ENCODE results near the gene GOLGA2. TPM values are rescaled to one million over a fixed set of nuclear protein-coding genes. Genes with fewer than 3 reads are reported as not detected.

Gene GOLGA2
- total RNA-seq, 1 experiment from 2014 or later = 87.0 TPM

- no TSS peak for BruUV-seq (replicated peaks)
- DNase-seq (ENCODE audit: low spot score) = no peak
- Histone ChIP-seq H3K27ac (ENCODE audit: low read depth, low read length, poor library complexity, severe bottlenecking) (no peak overlapping the region), H3K4me1 (ENCODE audit: insufficient read depth, low read length, poor library complexity, severe bottlenecking) (no peaks in the 10 kb centered on the region), H3K36me3 (ENCODE audit: insufficient read depth, low read length, poor library complexity, severe bottlenecking) (no peaks in the 10 kb centered on the region), H3K9me3 (ENCODE audit: low read depth, low read length, poor library complexity, severe bottlenecking) (no peaks in the 10 kb centered on the region), H3K27me3 (replicated peaks; ENCODE audit: insufficient read depth, low read depth, low read length, poor library complexity) (no peaks in the 10 kb centered on the region), H3K4me3 (ENCODE audit: low read depth, low read length, poor library complexity, severe bottlenecking) (no peak overlapping the region)
- intact Hi-C loops (cut with micrococcal nuclease; ENCODE audit: unreplicated experiment) = no loop called here
- TF ChIP-seq EZH2 (IDR thresholded peaks at IDR 0.05; ENCODE audit: borderline replicate concordance, low read depth, low read length, poor library complexity, severe bottlenecking) = no peak
- no peak for TF ChIP-seq CTCF (conservative IDR thresholded peaks at IDR 0.05; ENCODE audit: low read depth, low read length)
- ChIA-PET CTCF (interaction anchor here (0.6 kb wide), 1 partner anchor 355 kb away, joined by 8 read pairs; no protein-coding TSS in a partner anchor), POLR2A (ENCODE audit: low non-redundant PET) (interaction anchor here (0.6 kb wide), 1 partner anchor 13 kb away, joined by 8 read pairs; no protein-coding TSS in a partner anchor)
These were observed 10.6 kb upstream of the GOLGA2 start for GRCh38 chr9:128286440-128286839.

DNA sequence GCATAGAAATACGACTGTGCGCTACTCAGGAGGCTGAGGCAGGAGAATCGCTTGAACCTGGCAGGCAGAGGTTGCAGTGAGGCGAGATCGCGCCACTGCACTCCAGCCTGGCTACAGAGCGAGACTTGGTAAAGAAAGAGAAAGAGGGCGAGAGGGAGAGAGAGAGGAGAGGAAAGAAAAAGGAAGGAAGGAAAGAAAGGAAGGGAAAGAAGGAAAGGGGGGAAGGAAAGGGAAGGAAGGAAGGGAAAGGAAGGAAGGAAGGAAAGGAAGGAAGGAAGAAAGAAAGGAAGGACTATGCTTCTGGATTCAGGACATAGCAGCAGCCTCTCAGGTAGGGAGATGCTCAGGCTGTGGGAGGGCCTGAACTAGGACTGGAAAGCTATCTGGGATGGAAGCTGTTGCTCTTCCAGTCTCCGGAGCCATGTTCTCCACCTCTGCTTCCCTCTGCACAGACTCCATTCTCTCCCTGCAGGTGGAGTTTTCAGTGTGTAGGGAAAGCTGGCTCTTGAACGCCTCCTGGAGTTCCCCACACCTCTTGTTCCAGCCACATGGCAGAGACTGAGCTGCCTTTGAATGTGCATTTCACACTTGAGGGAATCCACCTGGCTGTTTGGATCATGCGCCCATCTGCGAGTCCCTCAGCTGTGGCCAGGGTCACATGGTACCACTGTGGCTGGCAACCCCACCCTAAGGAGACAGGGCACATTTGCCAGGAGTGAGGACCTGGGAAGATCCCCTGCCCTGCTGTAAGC lies 9.4 kb upstream of the GOLGA2 start:
- DNase-seq (ENCODE audit: low spot score) = no peak
- CTCF ChIA-PET = interaction anchor here (0.5 kb wide), 1 partner anchor 126 kb away, joined by 8 read pairs; no protein-coding TSS in a partner anchor
- intact Hi-C loops (cut with micrococcal nuclease; ENCODE audit: unreplicated experiment) = no loop called here
- POLR2A ChIA-PET (ENCODE audit: low non-redundant PET) = no interaction called here
- no TSS peak for BruUV-seq (replicated peaks)
- no peak for TF ChIP-seq CTCF (conservative IDR thresholded peaks at IDR 0.05; ENCODE audit: low read depth, low read length)
- no peak for TF ChIP-seq EZH2 (IDR thresholded peaks at IDR 0.05; ENCODE audit: borderline replicate concordance, low read depth, low read length, poor library complexity, severe bottlenecking)
- H3K27ac ChIP-seq (ENCODE audit: low read depth, low read length, poor library complexity, severe bottlenecking) = no peak overlapping the region
- H3K27me3 ChIP-seq (replicated peaks; ENCODE audit: insufficient read depth, low read depth, low read length, poor library complexity) = no peaks in the 10 kb centered on the region
- H3K9me3 ChIP-seq (ENCODE audit: low read depth, low read length, poor library complexity, severe bottlenecking) = no peaks in the 10 kb centered on the region
- H3K4me3 ChIP-seq (ENCODE audit: low read depth, low read length, poor library complexity, severe bottlenecking) = no peak overlapping the region
- no peaks in the 10 kb centered on the region for H3K36me3 ChIP-seq (ENCODE audit: insufficient read depth, low read length, poor library complexity, severe bottlenecking)
- H3K4me1 ChIP-seq (ENCODE audit: insufficient read depth, low read length, poor library complexity, severe bottlenecking) = no peaks in the 10 kb centered on the region

GRCh38 chr9:128282500-128282899 lies 6.7 kb upstream of the GOLGA2 start:
- ChIA-PET POLR2A (ENCODE audit: low non-redundant PET) (no interaction called here), CTCF (no interaction called here)
- H3K27ac ChIP-seq (ENCODE audit: low read depth, low read length, poor library complexity, severe bottlenecking) = no peak overlapping the region
- TF ChIP-seq EZH2 (IDR thresholded peaks at IDR 0.05; ENCODE audit: borderline replicate concordance, low read depth, low read length, poor library complexity, severe bottlenecking) (no peak), CTCF (conservative IDR thresholded peaks at IDR 0.05; ENCODE audit: low read depth, low read length) (no peak)
- no peaks in the 10 kb centered on the region for H3K27me3 ChIP-seq (replicated peaks; ENCODE audit: insufficient read depth, low read depth, low read length, poor library complexity)
- no peaks in the 10 kb centered on the region for H3K4me1 ChIP-seq (ENCODE audit: insufficient read depth, low read length, poor library complexity, severe bottlenecking)
- H3K9me3 ChIP-seq (ENCODE audit: low read depth, low read length, poor library complexity, severe bottlenecking) = no peaks in the 10 kb centered on the region
- intact Hi-C loops (cut with micrococcal nuclease; ENCODE audit: unreplicated experiment) = no loop called here
- H3K36me3 ChIP-seq (ENCODE audit: insufficient read depth, low read length, poor library complexity, severe bottlenecking) = no peaks in the 10 kb centered on the region
- H3K4me3 ChIP-seq (ENCODE audit: low read depth, low read length, poor library complexity, severe bottlenecking) = no peak overlapping the region
- no TSS peak for BruUV-seq (replicated peaks)
- DNase-seq (ENCODE audit: low spot score) = no peak

Data from A673 (cell line).